ENCODE results near the gene LBHD2. TPM values are rescaled to one million over a fixed set of nuclear protein-coding genes. Genes with fewer than 3 reads are reported as not detected.

Gene LBHD2
- total and polyA plus RNA-seq, 2 of the 8 experiments (the other 6 are each of a cell fraction or from before 2014, with no cell fraction given): not detected

DNA sequence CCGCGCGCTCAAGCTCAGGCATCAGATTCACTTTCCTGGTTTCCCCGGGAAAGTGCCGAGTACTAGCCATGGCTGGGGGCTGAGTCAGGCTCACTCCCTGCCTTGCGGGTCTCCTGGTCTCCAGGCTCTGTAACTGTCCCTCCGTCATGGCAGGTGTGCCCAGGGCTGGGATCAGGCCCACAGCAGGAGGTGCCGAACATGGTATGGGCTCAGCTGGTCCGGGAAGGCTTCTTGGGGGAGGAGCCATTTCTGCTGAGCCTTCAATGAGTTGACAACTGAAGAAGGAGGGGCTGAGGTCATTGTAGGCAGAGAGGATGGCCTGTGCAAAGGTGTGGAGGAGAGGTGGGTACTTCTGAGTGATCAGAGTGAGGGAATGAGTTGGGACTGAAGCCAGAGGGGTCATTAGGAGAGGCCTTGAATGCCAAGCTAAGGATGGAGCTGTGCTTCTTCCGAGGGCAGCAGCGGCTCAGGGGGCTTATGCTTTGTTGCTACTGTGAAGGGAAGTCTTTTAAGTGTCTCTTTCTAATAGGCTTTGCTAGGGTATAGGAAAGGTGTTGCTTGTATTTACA lies 11.3 kb downstream of the LBHD2 start:
- Histone ChIP-seq H4K91ac (replicated peaks; ENCODE audit: insufficient read length, low read length) (no peak overlapping the region), H3K18ac (ENCODE audit: extremely low read depth, low read length) (no peak overlapping the region), H4K8ac (ENCODE audit: extremely low read depth, insufficient read depth, low read length) (peak overlapping the region; percentile 45; the same call in 1 of the 2 replicates), H3K23me2 (ENCODE audit: low read depth, low read length) (peaks cover 4% of the 10 kb centered on the region; the same call in 1 of the 2 replicates), H3K79me1 (ENCODE audit: low read depth, low read length) (no peaks in the 10 kb centered on the region), H2BK5ac (ENCODE audit: low read depth, low read length) (peak overlapping the region; percentile 66; the same call in 1 of the 2 replicates), H2BK12ac (ENCODE audit: low read depth, low read length) (no peak overlapping the region), H2BK20ac (ENCODE audit: low read length) (no peak overlapping the region), H3K4me1 (replicated peaks in 1 of 4; ENCODE audit: control insufficient read depth in 3 of 4, insufficient read depth in 4 of 4, low read length in 3 of 4) (peaks cover 3 to 30% (median 15%) of the 10 kb centered on the region in 4 experiments), H3K14ac (ENCODE audit: insufficient read length) (no peak overlapping the region), H3K27me3 (replicated peaks in 1 of 4; ENCODE audit: control insufficient read depth in 3 of 4, extremely low read depth in 1 of 4, insufficient read depth in 3 of 4, low read length in 3 of 4) (peaks cover 0 to 9% (median 5%) of the 10 kb centered on the region in 4 experiments; a peak in 4 of 7 replicates), H2AFZ (ENCODE audit: low read length) (no peak overlapping the region), H3K9me3 (ENCODE audit: insufficient read depth in 2 of 2, low read depth in 1 of 2, low read length in 1 of 2) (no peaks in the 10 kb centered on the region), H3K4me3 (ENCODE audit: extremely low read depth in 1 of 4, insufficient read depth in 2 of 4, low read depth in 3 of 4, low read length in 4 of 4) (no peak overlapping the region), H2AK5ac (ENCODE audit: low read depth, low read length) (no peak overlapping the region), H2BK120ac (replicated peaks; ENCODE audit: low read depth, low read length) (no peak overlapping the region), H4K5ac (ENCODE audit: insufficient read length, low read depth, low read length) (no peak overlapping the region), H2BK15ac (ENCODE audit: low read length) (no peak overlapping the region; the same call in 1 of the 2 replicates), H3K4me2 (ENCODE audit: insufficient read depth in 1 of 2, low read depth in 2 of 2, low read length in 2 of 2) (no peak overlapping the region), H3K36me3 (ENCODE audit: control insufficient read depth in 2 of 4, insufficient read depth in 4 of 4, low read length in 3 of 4) (no peaks in the 10 kb centered on the region), H3K27ac (ENCODE audit: low read depth, low read length) (no peak overlapping the region), H3K23ac (ENCODE audit: insufficient read length) (no peak overlapping the region), H3K56ac (replicated peaks; ENCODE audit: insufficient read length, low read depth, low read length) (no peak overlapping the region), H4K20me1 (replicated peaks in 1 of 2; ENCODE audit: control insufficient read depth in 1 of 2, insufficient read depth in 2 of 2, low read length in 2 of 2) (peaks cover 0 to 1% of the 10 kb centered on the region in 2 experiments), H3K79me2 (ENCODE audit: control insufficient read depth in 1 of 2, insufficient read depth in 2 of 2, low read length in 2 of 2) (no peaks in the 10 kb centered on the region), H3K9ac (replicated peaks in 1 of 4; ENCODE audit: extremely low read depth in 1 of 4, low read depth in 3 of 4, low read length in 3 of 4) (no peak overlapping the region; a peak in 1 of 7 replicates), H3K4ac (replicated peaks; ENCODE audit: insufficient read length, low read depth, low read length) (no peak overlapping the region)
- 83% methylated on average over 11 of the region's 11 CpGs; no CpG with 5 or more reads in 1 of the 2 experiments for WGBS, 2 experiments (ENCODE audit: extremely low coverage in 1 of 2, insufficient coverage in 1 of 2, insufficient read length in 1 of 2, insufficient replicate concordance in 2 of 2, low coverage in 1 of 2, low lambda C conversion rate in 2 of 2, missing lambda C conversion rate in 1 of 2)
- ChIA-PET POLR2A (ENCODE audit: partially characterized antibody) (interaction anchor here (0.6 to 1.5 kb wide), 5 partner anchors 10 to 428 kb away, joined by 3 to 5 read pairs (median 4); partner anchors contain the start of genes EIF5 and LBHD2), CTCF (ENCODE audit: partially characterized antibody) (interaction anchor here (0.9 to 5.4 kb wide), 9 partner anchors 8 to 197 kb away, joined by 4 to 58 read pairs (median 5); no protein-coding TSS in a partner anchor)
- FAIRE-seq (no peak), DNase-seq (ENCODE audit: low read depth in 1 of 2, low spot score in 2 of 2) (no peak)
- no peak for TF ChIP-seq KDM5A (IDR thresholded peaks at IDR 0.05; ENCODE audit: low read length)
